GM18858 (cell line): ENCODE results near the gene SPDL1.
"Not testable (repeated sequence)": the region's sequence is repeated elsewhere in the genome, so short reads cannot be mapped to it uniquely, and the experiment has no call there.

Experiments
- ATAC-seq: cut with Tn5 transposase; IDR thresholded peaks from one replicate; pipeline ENCODE4 v1.9.1; 2021; ENCODE audit not compliant: unreplicated experiment

Gene SPDL1

DNA sequence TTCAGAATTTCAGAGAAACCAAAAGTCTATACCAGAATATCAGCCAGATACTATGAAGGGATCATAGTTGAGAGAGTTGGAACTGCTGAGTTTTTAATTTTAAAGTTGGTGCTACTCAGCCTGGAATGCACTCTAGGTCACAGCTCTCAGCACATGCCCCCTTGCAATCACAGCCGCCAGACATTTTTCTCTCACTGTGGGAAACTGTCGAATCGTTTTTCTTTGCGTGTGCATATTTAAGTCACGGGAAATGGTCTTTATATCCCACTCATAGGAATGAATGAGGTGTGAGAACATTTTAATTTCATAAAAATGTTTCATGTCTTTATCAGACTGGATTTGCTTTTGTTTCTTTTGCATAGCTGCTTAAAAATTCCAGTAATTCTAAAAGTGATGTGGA, 12.2 kb upstream of the SPDL1 start:
- ATAC-seq, result no peak

DNA sequence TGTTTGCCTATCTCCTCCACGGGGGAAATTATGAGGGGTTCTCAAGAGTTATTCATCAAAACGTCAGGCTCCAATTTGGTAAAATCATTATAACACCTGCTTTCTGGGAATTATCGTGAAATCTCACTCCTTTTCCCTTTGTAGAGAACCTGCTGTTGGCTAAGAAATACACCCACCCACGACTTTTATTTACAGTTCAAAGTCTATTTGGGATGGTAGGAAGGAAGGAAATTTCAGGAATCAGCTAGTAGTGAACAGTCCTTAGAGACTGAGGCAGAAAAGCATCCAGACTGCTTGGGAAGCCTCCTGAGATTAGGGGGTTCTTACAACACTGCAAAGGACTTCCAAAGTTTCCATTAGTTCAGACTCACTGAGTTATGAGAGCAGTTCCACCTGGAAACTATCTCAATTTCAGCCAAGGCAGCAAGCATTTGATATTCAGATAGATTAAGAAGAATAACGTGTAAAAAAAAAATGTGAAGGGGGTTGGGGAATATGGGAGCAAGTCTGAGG, 9.4 kb upstream of the SPDL1 start:
- ATAC-seq, result no peak

DNA sequence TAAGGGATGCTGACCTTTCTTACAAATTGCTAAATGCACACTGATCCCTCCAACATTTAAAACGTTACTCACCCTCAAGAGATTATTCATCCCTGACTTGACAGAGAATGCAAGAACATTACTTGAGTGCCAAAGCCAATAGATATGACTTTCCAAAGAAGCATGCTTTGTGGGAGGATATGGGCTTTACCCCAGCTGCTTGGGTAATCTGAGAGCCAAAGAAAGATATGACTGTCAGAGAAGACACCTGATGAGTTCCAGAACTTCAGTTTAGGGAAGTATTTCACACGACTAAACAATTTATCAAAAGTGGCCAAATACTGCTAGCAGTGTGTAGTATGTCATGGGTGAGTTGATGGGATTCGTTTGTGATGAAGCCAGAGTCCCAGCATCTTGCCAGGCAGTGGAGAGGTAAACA, 7.4 kb upstream of the SPDL1 start:
- no peak for ATAC-seq

DNA sequence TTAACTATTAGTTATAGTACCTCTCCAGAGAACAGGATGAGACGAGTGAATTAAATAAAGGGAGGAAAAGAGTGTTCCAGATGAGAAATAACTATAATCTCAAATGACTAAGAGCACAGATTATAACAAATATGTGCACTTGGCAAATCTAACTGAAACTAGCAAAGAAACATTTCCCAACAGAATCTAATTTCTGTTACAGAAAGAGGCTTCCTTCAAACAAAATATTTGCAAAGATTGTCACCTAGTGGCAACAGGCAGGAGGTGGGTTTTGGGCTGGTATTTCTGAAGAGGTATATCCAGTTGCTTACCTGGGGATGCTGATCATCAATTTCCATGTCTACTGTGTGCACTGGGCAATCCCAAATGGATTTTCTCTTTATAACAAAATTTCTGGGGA, 5.6 kb upstream of the SPDL1 start:
- ATAC-seq, result no peak

DNA sequence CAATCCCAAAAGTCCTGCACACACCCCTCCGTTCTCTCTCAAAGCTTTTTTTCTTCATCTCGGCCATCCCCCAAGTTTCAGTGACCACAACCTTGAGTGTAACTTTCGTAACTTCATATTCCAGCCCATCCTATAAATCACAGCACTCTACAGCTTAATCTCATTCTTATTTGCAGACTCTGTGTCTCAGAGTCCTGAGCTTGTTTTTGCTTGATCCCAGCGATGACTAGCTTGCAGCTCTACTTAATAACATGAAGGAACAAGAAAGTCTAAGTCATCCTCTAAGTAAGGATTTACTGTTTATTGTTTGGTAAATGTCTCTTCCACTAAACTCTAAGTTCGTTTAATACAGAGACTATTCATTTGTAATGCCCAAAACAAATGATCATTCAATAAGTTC, 2.6 kb upstream of the SPDL1 start:
- no peak for ATAC-seq

DNA sequence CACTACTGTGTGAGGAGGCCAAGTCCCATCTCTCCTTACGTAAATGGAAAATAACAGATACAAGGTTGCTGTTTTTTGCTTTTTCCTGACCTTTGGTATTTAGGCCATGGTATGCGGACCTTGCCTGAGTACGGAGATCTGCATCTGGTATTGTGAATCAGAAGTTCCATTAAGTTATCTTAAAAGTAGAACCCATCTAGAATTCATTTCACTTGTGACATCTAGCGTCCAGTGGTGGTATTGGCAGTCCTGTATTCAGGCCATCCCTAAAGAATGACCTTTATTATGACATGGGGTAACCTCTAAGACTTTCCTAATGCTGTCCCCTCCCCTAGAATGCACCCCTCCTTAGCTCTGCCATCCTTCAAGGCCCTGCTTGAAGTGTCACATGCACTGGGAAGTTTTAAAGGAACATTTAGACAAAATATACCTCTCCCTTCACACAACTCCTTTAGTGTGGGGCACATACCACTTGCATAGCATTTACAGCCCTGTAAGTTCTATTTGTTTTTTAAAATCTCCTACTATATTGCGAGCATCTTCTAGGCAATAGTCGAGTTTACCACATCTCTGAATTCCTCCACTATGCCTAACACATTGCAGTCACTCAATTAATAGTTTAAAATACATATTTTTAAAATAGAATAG, 1.9 kb upstream of the SPDL1 start:
- ATAC-seq, result no peak

DNA sequence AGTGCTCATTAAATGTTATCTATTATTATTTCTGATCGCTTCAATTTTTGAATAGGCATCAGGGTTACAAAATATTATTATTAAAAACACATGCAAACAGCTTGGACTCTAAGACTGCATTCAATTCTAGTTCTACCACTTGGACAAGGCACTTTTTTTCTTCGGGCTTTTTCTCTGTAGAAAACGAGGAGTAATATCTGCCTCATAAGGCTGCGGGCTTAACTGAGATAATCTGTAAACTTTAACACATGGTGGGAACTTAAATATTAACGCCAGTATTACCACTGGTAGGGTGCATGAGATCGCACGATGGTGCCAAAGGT, 511 bp upstream of the SPDL1 start:
- ATAC-seq, result no peak

DNA sequence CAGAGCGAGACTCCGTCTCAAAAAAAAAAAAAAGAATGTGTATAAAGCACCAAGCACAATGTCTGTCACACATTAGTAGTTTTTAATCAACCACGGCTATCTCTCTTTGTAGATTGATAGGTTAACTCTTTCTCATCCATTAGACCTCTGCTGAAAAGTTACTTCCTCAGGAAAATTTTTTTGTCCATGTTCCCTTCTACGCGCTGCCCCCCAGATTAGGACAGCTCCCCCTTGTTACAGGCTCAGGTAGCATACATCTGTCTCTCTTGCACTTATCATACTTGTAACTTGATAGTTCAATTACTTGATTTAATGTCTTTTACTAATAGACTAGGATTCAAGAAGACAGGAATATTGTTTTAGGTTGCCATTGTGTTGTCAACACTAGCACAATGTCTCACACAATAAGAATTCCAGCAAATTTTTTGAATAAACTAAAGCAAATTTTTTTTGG, 1.5 kb downstream of the SPDL1 start:
- no peak for ATAC-seq

DNA sequence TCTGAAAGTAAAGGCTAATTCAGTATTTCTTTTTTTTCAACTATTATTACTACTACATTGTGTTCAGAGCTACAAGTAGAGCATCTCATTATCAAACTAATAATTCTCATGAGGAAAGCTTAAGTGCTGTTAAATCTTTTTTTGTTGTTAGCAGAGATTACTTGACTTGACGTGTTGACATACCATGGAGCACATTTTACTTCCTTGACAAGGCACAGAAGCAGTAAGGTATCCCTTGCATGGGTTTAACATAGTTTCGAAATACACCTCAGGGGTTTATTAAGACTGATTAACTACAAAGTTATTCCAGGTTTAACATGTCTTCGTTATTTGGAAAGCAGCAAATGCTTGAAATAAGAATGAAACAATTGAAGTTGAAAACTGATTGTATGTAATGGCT, 7.0 kb downstream of the SPDL1 start:
- no peak for ATAC-seq

DNA sequence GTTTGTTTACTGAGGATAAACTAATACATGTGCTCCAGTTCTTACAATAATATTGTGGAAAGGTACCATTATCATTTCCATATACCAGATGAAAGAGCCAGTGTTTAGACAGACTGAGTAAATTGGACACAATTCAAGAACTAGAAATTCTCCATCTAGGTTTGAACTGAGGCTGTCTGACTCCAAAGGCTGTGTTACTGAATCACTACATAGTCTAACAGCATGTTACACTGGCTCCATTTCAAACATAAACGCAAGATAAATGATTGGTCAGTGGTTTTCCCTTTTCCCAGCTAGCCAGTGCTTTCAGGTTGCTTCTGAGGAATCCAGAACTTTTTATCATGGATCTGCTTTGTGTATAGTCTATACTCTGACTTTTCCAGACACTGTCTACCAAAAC, 8.1 kb downstream of the SPDL1 start:
- ATAC-seq, result no peak

DNA sequence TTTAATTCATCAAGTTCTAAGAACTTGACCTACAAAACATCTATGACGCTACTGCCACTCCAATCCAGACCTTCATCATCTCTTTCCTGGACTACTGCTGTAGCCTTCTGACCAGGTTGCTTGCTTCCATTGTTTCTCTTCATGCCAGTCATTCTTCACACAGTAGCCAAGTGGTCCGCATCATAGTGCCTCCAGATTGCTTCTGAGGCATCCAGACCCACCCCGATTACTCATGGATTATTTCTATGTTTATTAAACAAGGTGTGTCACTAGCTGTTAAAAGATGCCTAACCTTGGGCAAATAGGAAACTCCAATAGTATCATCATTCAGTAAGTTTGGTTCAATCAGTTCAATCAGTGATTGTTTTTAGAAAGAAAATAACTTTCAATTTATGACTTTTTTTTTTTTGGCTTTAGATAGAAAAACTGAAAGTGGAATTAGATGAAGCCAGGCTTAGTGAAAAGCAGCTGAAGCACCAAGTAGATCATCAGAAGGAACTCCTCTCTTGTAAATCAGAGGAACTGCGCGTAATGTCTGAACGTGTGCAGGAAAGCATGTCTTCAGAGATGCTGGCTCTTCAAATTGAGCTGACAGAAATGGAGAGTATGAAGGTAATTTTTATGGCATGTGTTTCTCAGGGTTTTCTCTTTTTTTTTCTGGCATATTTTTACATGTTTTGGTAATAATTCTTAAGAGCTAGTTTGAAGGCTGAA, 9.5 kb downstream of the SPDL1 start:
- no peak for ATAC-seq

DNA sequence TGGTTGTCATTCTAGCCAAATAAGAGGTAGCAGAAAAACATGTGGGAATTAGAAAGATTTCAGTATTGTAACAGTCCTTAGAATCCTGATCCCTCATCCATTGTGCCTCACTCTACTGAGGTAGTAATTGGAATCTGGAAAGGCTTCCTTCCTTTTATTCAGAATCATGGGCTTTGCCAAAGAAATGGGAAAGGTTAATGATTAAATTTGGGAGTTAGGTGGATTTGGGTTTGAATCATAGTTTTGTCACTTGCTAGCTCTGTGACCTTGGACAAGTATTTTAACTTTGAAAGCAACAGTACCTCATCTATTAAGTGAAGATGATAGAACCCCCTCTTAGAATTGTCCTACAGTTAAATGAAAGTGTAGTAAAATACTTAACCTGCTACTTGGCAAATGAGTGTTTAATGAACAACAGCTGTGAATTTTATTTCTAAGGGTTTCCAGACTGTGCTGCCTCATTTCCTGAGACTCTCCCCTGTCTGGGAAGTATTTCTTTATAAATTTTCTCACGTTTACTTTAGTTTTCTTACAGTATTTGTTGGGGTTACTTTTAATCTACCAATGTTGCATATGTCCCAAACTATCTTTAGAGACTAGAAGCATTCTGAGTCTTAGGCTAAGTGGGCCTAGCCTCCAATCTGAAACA, 11.7 kb downstream of the SPDL1 start:
- no peak for ATAC-seq

DNA sequence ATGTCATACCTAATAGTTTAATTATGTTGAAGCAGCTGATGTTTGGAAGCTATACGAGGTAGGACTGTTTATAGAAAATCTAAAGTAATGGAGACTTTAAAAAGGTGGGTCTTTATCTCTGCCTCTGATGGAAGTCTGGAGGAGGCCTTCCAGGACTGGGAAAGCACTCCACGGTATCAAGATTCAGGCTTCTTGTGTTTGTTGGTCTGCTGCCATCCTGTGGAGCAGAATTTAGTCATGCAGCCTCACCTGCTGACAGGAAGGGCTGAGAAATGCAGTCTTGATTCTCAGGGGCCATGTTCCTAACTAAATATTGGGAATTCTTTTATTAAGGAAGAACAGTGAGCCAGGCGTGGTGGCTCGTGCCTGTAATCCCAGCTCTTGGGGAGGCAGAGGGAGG, 15.9 kb downstream of the SPDL1 start:
- no peak for ATAC-seq

DNA sequence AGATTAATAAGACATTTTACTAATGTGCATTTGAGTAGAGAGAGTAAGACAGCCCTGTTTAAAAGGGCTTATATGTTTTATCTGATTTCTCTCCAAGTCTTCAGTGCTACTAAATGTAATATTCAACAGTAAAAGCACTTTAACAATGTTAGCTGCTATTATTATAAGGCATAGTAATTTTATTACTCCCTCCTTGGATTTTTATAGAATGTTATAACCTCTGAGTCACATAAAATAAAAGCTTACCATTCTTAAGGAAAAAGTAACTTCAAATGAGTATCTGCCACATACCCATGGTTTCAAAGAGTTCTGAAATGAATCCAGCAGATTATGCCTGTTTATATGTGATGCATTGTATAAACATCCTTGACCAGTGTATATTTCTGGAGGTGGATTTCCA, 19.0 kb downstream of the SPDL1 start:
- ATAC-seq, result no peak

DNA sequence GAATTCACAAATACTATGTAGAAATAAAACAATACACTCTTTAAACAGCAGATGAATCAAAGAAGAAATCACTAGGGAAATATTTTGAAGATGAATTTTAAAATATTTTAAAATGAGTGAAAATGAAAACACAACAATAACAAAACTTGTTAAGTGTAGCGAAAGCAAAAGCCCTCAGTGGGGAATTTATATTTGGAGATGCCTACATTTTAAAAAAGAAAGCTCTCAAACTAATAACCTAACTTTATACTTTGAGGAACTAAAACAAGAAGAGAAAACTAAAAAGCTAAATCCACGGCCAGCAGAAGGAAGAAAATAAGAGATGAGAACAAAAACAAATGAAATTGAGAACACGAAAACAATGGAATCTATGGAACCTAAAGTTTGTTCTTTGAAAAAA, 22.7 kb downstream of the SPDL1 start:
- no peak for ATAC-seq

DNA sequence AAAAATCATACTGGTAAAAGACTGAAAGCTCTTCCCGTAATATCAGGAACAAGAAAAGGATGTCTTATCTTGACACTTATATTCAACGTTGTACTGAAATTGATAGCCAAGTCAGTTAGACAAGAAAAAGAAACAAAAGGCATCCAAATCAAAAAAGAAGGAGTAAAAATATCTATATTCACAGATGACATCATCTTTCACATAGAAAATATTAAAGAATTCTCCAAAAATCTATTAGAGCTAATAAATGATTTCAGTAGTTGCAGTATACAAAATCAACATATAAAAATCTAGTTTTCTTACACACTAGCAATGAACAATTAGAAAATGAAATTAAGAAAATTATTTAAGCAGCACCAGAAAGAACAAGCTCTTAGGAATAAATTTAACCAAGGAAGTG, 24.3 kb downstream of the SPDL1 start:
- no peak for ATAC-seq

DNA sequence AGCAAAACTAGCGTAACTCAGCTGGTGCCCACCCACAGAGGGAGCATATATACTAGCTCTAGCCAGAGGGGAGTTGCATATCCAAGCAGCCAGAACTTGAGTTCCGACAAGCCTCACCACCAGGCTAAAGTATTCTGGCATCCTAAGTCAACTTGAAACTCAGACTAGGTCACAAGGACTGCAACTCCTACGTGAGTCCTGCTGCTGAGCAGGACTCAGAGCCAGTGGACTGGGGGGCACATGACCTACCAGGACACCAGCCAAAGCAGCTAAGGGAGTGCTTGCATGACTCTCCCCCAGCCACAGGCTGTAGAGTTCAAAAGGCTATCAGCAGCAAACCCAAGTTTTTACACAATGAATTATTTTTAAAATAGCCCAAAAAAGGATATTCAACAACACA, 26.1 kb downstream of the SPDL1 start:
- no peak for ATAC-seq

DNA sequence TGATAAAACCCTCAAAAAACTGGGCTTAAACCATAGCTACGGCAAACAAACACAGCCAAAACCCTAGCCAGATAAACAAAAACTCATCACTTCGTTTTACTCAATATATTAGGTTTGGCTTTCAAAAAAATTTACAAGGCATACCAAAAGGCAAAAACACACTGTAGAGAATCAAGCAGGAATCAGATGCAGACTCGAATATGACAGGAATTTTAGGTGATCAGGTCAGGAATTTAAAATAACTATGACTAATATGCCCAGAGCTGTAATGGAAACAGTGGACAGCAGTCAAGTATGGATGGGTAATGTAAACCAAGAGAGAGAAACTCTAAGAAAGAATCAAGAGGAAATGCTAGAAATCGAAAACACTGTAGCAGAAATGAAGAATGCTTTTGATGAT, 27.0 kb downstream of the SPDL1 start:
- no peak for ATAC-seq

DNA sequence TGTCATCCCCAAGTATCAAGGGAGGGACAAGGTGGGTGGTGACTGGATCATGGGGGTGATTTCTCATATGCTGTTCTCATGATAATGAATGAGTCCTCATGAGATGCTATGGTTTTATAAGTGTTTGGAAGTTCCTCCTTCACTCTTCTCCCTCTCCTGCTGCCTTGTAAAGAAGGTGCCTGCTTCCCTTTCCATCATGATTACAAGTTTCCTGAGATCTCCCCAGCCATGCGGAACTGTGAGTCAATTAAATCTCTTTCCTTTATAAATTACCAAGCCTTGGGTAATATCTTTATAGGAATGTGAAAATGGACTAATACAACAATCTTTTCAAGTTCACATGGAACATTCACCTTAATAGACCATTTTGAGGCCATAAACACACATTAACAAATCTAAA, 32.0 kb downstream of the SPDL1 start:
- no peak for ATAC-seq

DNA sequence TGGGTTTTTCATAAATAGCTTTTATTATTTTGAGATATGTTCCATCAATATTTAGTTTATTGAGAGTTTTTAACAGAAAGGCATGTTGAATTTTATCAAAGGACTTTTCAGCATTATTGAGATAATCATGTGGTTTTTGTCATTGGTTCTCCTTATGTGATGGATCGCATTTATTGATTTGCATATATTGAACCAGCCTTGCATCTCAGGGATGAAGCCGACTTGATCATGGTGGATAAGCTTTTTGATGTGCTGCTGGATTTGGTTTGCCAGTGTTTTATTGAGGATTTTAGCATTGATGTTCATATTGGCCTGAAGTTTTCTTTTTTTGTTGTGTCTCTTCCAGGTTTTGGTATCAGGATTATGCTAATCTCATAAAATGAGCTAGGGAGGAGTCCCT, 40.7 kb downstream of the SPDL1 start:
- ATAC-seq, result not testable (repeated sequence)

DNA sequence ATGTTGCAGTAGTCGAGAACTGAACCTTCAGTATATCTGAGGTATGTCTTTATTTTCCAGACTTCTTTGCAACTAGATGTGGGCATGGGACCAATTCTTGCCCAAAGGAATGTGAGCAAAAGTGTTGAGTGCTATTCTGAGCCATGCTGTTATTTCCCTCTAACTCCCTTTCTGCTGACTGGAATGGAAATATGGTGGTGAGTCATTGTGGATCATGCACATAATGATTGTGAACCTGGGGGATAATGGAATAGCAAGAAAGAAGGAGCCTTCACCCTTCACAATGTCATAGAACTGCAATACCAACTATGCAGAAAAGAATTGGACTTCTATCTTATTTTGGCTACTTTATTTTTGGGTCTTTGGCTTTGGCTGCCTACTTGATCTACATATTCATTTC, 43.2 kb downstream of the SPDL1 start:
- ATAC-seq, result no peak

DNA sequence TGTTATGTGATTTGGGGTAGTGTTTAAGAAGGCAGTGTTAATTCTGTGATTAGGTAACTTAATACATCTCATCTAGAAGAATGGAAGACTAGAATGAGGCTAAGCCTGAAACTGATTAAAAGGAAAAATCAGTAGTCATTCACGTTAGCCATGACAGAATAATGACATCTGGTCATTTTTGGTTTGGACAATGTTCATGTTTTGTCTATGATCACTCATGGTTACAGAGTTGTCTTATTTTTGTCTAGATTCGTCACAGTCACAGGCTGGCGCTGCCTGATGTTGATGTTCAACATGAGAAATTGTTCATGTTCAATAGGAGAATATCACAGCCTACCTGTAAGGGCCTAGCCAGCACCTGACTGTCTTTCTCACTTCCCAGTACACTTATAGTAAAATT, 44.0 kb downstream of the SPDL1 start:
- ATAC-seq, result no peak
